Hematopoietic multipotent progenitor cell treated with erythropoietin and hydrocortisone succinate and interleukin-3 and kit ligand, for 4 days (in vitro differentiated cells): Measurements from ENCODE around the gene TNNT1.
"Not testable (repeated sequence)": the region's sequence is repeated elsewhere in the genome, so short reads cannot be mapped to it uniquely, and the experiment has no call there.

Experiments used
- DNase-seq: peaks from one replicate; pipeline ENCODE4 v3.0.0-alpha.2; 2015

TNNT1 gene, protein sequence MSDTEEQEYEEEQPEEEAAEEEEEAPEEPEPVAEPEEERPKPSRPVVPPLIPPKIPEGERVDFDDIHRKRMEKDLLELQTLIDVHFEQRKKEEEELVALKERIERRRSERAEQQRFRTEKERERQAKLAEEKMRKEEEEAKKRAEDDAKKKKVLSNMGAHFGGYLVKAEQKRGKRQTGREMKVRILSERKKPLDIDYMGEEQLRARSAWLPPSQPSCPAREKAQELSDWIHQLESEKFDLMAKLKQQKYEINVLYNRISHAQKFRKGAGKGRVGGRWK

DNA sequence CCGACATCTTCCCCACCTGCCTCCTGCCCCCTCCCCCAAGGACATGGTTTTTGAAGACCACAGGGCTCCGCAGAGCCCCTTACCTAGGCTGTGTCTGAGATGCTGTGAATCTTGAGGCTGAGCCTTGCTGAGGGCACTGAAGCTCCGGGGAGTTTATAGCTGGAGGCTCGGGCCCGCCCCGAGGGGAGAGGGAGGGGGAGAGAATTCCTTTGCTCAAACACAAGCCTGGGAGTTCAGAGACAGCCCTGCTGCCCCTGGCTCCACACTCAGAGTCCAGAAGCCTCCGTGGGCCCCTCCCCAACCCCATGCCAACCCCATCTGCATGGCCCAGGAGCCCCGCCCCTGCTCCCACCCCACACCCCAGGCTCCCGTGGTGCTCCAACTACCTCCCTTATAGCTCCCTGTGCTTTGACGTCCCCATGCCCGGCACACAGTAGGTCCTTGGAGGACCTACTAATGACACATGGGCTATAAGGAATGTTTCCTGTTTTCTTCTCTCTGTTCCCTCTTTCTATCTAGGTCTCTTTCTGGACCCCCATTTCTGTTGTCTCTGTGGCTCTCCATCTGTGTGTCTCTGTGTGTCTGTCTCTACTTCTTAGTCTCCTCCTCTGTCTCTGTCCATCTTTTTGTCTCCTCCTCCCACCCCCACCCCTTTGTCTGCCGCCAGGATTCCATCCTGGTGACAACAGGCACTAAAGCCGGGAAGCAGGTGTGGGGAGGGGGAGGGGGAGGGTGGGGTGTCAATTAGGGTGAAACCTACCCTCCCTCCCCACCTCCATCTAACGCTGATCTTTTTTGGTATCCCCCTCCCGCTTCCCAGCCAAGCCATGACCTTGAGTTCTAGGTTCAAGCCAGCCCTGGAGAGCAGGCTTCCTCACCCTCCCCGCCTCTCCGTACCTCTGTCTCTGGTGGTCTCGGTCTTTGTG is at the start of gene TNNT1:
TNNT1 (minus strand) TSS at position 129 of the 926 bp plus-strand sequence. CDS start 2,049 bp downstream, outside the sequence.
- no peak for DNase-seq

GRCh38 chr19:55198651-55199050 is 49.6 kb upstream of the TNNT1 start:
- no peak for DNase-seq

DNA sequence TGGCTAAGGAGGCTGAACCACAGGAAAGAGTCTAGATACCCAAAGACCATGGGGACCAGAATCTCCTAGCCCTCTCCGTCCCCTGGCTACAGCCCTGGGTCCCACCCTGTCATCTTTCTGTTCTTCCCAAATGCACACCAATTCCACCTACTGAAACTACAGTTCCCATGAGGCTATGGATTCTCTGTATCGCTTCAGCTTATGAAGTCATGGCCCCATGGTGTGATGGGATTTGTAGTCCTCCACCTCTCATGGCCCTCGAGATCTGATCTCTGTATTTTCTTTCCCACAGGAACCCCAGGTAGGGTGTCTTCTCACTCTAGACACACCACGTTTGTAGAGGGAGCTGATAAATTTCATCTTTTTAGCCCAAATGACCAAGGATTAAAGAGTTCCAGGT is 48.5 kb upstream of the TNNT1 start:
- peak; percentile 55 for DNase-seq

DNA sequence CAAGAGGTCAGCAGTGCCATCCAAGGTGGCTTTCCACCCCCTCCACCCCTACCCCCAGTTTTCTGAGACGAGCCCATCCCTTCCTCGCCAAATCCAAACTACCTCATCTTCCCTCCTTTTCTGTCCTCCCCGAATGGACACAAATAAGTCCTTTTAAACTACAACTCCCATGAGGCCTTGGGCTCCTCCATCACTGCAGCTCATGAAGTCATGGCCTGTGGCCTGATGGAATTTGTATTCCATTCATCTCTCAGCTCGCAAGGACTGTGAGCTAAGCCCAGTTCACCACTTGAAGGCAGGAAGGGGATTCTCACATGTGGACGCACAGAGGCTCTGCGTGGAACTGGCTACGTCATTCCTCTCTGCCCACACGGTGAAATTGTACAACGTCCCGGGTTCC is 47.8 kb upstream of the TNNT1 start:
- DNase-seq: peak; percentile 47

DNA sequence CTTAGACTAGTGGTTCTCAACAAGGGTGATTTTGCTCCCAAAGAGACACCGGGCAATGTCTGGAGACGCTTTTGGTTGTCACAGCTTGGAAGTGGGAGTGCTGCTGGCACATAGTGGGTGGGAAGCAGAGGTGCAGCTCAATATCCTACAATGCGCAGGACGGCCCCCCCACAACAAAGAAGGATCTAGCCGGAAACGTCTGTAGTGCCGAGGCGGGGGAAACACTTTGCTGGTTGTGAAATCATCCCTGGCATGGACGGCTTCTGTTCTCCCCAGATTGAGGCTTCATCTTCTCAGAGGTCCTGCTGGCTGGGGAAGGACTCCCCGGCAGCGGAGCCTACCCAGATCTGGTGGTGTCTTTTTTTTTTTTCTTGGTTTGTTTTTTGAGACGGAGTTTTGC is 44.5 kb upstream of the TNNT1 start:
- no peak for DNase-seq

DNA sequence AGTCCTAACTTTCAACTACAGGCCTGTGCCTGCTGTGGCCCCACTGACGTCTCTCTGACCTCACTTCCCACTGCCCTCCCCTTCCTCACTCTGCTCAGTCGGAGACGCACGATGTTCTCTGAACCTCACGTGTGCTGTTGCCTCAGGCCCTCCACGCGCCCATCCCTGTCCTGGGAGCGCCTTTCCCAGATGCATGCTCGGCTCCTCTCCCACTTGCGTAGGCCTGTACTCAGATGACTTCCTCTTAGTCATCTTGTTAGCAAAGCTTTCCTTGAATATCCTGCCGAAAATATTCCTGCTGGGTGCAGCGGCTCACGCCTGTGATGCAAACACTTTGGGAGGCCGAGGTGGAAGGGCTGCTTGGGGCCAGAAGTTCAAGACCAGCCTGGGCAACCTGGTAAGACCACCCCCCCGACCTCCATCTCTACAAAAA is 40.4 kb upstream of the TNNT1 start:
- no peak for DNase-seq

DNA sequence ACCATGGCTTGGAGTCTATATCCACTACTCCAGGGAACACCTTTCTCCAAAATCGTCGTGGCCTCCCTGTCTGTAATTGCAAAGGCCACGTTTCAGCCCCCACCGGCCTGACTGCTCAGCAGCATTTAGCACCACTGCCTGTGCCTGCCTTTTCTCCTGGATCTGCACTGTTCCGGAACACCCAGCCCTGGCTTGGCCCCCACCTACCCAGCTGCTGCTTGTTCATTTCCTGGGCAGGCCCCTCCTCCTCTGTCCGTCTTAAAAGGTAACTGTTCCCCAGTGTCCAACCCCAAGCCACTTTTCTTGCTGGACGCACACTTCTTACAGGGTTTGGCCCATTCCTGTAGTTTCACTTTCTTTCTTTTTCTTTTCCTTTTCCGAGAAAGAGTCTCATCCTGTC is 39.6 kb upstream of the TNNT1 start:
- no peak for DNase-seq

- no peak for DNase-seq
Measured at GRCh38 chr19:55186080-55186479, 37.1 kb upstream of the TNNT1 start.

GRCh38 chr19:55181740-55182139 is 32.7 kb upstream of the TNNT1 start:
- no peak for DNase-seq

GRCh38 chr19:55179606-55180484 is 30.8 kb upstream of the TNNT1 start, which contains the start of gene SYT5:
Gene SYT5, minus strand, starts transcription at chr19:55180289. Its CDS starts 1,248 bp downstream, at chr19:55179041.
- DNase-seq: peak; percentile 74

DNA sequence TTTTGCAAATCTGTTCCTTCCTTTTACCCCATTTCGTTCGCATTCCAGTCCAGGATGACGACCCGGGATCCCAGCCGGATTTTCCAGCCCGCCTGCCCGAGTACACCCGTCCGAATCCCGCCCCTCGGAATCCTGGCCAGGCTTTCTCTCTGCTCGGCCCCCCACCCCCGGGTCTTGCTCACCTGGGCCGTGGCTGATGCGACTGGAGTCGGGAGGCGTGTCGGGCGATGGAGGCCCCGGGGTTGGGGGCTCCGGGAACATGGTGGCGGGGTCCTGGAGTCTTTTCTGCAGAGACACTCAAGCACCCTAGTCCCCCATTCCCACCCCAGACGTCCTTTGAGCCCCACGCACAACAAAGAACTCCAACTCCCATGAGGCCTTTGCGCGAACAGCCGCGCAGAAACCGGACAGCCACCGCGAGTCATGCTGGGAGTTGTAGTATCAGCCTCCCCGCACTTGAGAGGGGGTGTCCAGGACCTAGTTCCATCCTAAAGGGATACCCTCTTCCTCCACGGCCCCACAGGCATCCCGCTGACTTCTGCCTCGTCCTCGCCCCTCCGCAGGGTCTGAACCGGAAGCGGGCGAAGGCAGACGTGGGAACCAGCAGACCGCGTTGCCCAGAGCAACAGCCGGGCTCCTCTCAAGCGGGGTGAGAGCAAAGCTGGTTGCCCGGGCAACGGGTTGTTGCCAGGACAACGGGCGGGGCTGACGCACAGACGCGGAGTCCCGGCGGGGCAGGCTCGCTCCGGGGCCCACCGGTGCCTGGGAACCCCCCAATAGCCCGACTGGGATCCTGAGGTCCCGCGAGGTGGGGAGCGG is 30.0 kb upstream of the TNNT1 start:
- DNase-seq: peak; percentile 93

DNA sequence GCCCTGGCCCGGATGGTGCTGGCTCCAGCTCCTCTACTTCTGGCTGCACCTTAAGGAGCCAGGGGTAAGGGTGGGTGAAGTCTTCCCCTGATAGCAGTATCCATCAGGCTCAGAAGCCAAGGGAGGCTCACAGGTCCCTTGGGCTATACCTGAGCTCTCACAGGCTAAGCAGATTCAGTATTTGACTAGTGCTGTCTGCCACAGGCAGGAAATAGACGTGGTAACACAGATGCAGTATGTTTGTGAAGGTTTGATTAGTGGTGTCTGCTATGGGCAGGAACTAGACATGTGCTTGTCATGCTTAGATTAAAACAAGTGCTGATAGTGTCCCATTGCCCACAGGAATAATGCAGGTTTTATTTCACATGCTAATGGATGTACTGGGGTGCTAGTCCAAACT is 27.1 kb upstream of the TNNT1 start:
- peak; percentile 50 for DNase-seq

DNA sequence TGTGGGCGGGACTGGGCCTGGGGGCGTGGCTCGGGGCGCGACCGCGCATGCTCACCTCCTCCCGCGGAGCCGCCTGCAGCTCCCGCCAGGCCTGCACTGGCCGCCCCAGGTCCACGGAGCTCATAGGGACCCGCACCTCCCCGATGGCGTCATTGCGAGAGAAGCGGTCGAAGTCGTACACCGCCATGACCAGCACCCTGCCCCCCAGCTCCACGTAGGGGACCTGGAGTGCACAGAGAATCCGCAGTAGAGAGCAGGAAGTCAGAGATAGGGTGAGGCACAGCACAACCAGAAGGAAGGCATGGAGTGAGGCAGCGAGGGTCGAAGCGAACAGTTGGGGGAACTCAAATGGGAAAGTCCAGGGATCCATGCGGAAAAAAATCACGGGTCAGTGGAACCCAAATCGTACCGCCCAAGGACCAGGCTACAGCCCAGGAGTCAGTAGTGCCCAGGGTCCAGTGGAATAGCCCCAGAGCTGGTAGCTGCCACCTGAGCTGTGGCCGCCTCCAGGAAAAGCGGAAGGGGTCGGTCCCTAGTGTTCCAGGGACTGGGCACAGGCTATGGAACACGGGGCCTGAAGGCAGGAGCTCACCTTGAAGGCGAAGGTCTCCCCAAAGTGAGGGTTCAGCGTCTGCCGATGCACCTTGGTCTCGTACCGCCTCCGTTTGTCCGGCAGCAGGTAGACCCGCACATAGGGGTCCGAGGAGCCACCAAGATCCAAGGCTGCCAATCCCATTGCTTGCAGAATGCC is 26.3 kb upstream of the TNNT1 start:
- DNase-seq: no peak

DNA sequence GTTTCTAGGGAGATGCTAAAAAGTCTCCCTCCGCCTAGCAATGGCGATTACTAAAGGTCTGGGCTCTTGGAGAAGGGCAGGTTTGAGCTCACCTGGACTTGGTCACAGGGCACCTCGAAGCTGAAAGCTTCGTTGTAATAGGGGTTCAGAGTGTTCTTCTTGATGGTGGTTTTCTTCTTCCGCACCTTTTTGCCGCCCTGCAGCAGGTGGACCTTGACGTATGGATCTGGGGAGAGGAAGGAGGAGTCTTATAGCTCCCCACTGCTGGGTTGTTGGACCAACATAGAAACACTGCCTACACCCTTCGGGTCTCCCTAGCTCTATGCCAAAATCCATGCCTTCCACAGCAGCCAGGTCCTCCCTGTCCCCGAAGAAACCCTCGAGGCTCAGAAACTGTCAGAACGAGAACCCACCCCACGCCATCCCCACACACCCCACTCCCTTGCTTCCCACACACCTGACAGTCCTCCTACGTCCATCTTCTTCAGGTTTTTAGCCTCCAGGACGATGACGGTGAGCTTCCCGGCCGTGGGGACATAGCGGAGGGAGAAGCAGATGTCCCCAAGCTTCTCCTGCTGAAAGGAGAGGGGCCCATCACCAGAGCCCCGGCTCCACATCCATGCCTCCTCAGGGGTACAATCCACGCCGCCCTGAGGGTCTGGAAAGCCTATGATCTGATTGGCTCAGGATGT is 25.6 kb upstream of the TNNT1 start:
- no peak for DNase-seq

- peak; percentile 65 for DNase-seq
Measured at GRCh38 chr19:55173714-55174409, 24.9 kb upstream of the TNNT1 start.

- DNase-seq: no peak
Measured at GRCh38 chr19:55173186-55173713, 24.2 kb upstream of the TNNT1 start.

DNA sequence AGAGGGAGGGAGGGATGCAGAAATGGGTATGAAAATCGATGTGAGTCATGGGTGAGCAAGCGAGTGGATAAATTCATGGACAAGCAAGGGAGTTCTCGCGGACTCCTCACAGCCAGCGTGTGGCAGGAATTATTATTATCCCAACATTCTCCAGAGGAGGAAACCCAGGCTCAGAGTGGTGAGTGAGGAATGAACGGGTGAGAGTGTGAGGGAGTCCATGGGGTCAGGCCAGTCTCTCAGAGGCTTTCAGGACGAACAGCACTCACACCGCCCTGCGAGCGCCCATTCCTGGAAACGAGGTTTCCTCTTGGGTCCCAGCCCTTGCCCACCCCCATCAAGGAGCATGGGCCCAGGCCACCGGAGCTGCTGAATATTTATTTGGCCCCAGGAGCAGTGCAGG is 23.7 kb upstream of the TNNT1 start:
- DNase-seq: no peak

GRCh38 chr19:55172318-55172717 is 23.3 kb upstream of the TNNT1 start:
- DNase-seq: not testable (repeated sequence)

GRCh38 chr19:55171440-55171839 is 22.4 kb upstream of the TNNT1 start:
- DNase-seq: no peak

GRCh38 chr19:55169136-55169535 is 20.1 kb upstream of the TNNT1 start:
- DNase-seq: no peak
